GM18520 (cell line): ENCODE measurements around the gene MLIP.
"Not testable (repeated sequence)": the region's sequence is repeated elsewhere in the genome, so short reads cannot be mapped to it uniquely, and the experiment has no call there.

Experiments
- ATAC-seq: cut with Tn5 transposase; IDR thresholded peaks from one replicate; pipeline ENCODE4 v1.9.1; 2021; ENCODE audit not compliant: unreplicated experiment

Gene MLIP

DNA sequence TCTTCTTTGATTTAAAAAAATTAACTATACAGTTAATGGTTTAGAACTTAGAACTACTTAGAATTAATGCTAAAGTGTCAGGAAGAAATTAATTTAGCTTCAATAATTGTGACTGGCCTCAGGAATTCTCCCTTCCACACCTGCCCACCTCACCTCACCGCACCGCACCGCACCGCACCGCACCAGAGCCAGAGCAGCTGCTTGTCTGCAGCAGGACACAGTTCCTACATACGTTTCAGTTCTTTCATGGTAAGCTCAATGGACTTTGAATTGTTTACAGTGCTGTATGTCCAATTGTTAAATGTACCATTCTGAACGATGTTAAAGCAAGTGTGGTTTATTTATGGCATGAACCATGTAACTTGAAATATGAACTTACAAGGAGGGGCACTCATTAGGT is 98.7 kb downstream of the MLIP start:
- not testable (repeated sequence) for ATAC-seq

DNA sequence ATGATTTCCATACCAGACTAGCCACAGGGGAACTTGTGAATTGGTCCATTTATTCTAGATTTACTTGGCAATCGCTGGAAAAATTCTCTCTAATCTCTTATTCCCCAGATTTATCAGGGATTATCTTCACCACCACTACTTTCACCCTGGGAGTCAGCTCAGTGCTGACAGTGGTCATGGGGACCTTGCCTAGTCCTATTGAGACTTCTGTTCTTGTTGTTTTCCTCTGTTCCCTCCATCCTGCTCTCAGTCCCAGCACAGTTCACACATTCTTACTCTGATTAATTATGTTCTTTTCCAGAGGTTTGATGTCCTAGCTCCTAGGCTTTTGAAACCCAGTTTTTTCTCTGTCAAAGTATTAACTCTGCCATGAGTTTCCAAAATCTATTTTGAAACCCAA is 103.0 kb downstream of the MLIP start:
- ATAC-seq: no peak

DNA sequence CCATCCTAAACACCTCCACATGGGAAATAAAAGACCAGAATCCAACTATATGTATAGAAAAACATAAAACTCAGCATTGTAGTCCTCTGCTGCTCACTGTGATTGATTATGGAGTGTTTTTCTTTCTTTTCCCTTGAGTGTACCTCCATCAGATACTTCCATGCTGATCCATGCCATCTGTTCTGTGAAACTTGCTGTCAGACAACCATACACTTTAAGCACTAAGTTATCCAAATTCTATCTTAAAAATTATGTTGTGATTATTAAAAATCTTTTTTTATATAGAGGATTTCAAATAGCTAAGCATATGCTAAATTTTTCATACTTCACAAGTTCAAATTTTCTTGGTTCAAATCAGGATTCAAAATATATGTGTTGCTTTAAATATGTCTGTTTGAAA is 105.1 kb downstream of the MLIP start:
- ATAC-seq: no peak

DNA sequence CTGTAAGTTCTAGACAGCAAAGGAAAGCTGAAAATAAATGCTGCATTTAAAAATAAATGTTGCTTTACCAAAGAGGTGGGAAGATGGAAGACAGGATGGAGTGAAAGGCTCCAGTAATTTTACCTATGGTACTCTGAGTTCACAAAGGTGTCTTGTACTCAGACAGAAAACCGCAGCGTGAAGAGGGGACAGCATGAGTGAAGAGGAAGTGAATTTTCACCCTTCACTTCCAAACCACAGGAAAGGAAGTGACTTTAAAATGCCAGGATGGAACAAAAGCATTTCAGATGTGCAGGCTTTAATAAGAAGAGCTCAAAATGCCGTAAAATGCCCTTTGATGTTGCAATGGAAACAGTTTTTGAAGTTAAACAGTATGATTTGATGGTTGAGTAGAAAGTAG is 105.8 kb downstream of the MLIP start:
- ATAC-seq: no peak

DNA sequence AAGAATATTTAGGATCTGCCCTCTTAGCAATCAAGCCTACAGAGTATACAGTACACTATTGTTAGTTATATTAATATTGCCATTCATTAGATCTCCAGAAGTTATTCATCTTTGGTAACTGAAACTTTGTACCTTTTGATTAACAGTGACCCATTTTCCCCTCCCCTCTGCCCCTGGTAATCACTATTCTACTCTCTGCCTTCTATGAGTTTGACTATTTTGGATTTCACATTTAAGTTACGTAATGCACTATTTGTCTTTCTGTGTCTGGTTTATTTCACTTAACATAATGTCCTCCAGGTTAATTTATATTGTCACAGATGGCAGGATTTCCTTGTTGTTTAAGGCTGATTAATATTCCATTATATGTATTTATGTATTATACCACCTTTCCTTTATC is 111.0 kb downstream of the MLIP start:
- ATAC-seq: no peak

DNA sequence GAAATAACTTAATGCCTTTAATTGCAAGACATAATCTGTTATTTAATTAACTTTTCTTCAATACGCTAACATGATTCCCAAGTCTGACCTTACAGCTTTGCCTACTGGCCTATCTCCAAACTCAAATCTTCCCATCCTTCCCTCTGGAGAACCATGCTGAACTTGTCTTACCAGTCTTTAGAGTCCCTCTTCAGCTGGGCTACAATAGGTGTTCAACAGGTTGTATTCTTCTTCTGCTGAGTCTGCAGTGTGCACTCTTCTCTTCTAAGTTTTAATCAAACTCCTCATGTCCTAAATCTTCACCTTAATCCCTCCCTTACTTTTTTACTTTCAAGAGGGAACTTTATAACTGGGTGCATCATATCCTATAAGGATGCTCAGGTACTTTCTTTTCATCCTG is 121.5 kb downstream of the MLIP start:
- ATAC-seq: no peak

DNA sequence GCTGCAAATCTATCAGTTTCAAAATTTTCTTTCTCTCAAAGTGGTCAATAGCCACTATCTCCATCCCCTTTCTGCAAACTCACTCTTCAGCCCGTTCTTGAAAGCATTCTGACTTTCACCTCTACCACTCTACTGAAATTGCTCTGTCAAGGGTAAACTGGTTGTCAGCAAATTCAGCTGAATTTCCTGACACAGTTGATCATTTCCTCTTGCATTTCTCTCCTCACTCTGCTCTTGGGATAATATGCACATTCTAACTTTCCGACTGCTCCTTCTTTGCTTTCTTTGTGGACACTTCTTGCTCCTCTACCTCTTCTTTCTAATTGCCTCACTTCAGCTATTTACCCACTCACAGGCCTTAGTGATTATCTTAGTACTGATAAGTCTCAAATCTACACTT is 123.3 kb downstream of the MLIP start:
- no peak for ATAC-seq

DNA sequence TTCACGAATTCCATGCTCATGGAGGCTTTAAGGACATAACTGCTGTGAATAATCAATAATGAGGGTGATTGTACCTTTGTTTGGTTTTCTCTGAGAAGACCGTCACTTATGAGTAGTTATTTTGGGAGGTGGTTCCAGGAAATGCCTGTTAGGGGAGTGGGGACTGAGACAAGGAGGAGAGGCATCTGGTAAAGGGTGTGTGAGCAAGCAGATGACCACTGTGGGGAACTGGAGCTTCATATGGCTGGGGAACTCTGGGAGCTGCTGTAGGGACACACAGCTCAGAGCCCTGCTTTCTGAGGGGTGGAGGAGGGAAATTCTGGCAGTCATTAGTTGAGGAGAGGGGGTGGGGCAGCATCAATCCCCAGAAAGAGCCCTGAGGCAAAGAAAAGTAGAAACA is 125.7 kb downstream of the MLIP start:
- no peak for ATAC-seq

DNA sequence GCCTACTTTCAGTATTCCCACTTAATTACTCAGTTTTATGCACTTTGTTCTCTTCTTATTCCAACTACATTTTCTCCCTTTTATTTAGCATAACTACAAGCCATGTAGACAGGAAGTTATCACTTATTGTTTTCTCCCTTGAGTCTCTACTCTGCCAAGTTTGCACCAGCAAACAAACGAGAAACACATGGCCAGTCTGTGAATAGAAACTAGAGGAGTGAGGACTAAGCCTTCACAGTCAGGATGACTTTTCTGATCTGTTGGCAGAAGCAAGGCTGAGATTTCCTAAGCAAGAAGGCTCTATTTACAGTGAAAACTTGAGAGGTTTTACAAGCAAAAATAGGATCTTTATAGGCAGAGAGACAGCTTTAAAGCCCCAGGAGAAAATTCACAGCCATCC is 127.2 kb downstream of the MLIP start:
- no peak for ATAC-seq

DNA sequence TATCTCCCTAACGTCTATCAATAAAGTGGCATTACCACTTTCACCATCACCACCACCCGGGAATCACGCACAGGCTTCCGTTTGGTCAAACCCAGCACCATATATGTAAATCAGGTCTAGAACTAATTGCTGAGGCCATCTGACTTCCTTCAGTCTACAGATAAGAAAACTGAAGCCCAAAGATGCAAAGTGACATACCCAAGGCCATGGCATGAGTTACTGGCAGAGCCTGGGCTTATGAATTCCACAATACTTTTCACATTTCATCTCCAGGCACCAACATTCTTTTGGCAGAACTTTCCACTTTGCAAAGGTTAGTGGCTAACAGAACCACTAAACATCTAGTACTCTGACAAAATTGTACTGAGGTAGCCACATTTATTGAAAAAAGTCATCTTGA is 132.5 kb downstream of the MLIP start:
- no peak for ATAC-seq

DNA sequence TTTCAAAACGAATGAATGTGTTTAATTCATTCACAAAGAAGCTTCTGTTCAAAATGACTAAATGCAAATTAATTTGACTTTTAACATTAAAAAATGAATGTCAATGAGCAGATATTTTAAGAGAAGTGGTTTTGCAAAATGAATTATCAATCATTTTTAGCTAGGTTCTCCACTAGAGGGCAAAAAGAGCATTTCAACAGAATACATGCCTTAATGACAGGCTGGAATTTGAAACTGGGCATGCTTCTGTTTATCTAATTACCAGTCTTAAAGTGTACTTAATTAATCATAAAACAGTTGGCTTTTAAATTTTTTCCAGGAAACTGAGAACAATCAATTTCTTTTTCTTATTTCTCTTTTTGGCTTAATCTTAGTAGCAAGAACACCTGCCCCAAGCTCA is 133.2 kb downstream of the MLIP start:
- no peak for ATAC-seq

DNA sequence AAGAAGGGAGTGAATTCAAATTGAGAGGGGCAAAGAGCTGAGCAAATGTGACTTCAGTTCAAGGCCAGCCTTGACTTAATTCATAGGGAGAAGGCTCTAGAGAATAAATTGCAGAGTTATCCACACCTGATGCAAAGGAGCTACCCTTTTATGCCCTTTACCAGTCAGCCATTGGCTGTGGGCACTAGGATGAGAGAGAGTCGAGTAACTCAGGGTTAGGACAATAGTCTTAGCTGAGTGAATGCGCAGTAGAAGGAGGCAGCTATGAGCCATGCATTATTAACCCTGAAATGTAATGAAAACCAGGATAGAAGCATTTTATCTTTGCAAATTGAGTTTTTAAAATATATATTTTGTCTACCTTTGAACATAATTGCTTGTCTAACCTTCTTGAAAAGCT is 134.0 kb downstream of the MLIP start:
- ATAC-seq: no peak

DNA sequence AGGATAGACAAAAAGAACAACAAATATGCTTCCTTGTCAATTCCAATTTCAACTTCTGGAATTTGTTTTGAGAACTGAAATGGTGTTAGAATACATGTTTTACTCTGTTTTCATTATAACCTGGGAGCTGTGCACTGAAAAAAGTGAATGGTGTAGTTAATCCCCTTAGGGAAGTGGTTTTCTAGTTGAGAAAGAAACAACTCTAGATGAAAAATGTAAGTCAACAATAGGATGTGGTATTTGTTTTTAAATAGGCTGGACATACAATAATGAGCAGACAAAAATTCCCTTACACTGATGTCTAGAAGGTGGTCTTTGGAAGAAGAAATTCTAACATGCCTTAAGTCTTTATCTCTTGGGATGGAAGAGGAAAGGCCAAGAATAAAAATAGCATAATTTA is 137.1 kb downstream of the MLIP start:
- no peak for ATAC-seq

DNA sequence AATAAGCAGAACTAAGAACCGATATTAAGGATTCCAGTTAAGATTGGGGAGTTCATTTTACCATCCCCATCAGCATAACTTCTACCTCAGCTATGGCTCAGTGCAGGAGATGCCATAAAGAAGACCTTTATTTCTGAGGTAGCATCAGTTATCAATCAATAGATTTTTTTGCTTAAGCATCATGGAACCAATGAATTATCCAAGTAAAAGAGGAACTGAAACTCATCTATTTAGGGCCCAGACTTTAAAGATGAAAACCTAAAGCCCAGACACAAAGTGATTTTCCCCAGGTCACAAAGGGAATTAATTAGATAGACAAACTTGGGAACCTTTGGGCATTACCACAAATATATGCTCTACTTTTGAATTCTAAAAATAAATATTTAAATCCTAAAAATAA is 137.8 kb downstream of the MLIP start:
- ATAC-seq: no peak

DNA sequence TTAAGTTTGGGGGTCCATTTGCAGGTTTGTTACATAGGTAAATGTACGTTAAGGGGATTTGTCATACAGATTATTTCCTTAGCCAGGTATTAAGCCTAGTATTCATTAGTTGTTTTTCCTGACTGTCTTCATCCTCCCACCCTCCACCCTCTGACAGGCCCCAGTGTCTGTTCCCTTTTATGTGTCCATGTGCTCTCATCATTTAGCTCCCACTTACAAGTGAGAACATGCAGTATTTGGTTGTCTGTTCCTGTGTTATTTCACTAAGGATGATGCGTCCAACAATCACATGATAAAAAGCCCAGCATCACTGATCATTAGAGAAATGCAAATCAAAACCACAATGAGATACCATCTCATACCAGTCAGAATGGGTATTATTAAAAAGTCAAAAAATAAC is 138.6 kb downstream of the MLIP start:
- not testable (repeated sequence) for ATAC-seq

DNA sequence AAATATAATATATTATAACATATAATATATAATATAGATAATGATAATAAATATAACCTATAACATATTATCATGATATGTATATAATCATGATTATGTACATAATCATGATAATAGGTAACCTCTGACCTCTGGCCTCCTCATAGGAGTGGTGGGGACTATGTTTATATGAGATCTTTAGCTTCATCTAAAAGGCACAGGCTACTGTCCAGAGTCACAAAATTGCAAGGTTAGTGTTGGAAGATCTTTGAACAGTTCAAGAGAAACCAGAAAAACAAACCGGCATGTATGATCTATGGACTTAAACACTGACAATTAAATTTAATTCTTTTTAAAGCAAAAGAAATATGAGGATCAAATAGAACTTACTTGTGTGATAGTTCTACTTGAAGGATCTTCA is 141.3 kb downstream of the MLIP start:
- no peak for ATAC-seq

DNA sequence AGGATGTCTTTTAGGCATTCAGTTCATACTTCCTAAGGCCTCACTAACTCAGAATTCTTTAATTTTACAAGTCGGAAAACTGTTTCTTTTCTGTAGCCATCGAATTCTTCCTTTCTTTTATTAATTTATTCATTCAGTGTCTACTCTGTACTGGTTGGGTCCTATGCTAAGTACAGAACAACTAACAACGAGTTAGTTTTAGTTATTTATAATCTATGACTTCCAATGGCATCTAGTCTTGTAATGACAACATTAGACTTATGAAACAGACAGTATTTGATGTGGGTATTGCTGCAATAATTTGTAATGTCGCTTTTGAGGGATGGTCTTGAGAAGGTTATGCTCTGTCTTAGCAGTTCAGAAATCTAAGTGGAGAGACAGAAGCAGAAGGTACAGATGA is 141.7 kb downstream of the MLIP start:
- no peak for ATAC-seq

DNA sequence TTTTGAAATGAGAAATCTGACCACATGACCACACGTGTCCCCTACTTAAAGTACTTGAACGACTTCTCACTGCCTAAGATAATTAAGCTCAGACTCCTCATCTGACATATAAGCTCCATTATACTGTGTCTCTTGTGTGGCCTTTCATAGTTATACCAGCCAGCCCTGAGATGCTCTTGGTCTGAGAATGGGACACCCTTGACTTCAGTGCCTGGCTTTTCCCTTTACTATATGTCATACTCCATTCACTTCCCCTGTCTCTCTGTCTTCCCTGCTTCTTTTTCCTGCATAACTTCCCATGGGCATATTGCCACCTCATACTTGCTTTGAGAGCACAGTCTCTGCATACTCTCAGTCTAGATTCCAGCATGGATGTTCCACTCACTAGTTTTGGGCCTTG is 143.6 kb downstream of the MLIP start:
- no peak for ATAC-seq

DNA sequence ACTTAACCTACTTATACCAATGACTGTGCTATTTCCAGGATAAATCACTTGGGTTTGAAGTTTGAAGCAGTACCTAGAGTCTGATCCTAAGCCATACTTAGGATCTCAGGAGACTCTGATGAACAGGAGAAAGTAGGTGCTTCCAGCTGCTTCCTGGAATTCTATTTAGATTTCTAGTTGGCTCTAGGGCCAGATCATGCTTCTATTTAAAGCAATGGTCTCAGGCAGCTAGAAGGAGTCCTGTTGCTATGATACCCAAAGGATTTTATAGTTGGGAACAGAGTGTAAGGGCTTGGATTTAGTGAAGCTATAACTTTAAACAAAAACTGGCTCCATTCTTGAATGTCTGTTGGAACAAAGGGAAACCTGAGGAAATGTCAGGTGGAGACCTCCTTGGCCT is 144.6 kb downstream of the MLIP start:
- no peak for ATAC-seq

DNA sequence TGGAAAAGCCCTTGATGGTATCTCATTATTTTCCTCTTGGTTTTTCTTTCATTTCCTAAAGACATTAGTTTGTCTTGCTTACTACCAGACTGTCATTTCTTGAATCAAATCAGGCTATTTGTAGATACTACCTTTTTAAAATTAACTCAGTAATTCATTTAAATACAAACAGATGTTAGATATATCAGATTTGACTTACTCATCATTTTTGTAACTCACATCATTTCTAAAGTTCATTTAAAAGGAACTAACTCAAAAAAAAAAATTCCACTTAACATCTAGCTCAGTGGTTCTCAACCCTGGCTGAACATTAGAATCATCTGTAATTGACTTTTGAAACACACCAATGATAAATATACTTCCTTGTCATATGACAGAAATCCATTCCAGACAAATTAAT is 148.8 kb downstream of the MLIP start:
- ATAC-seq: no peak

DNA sequence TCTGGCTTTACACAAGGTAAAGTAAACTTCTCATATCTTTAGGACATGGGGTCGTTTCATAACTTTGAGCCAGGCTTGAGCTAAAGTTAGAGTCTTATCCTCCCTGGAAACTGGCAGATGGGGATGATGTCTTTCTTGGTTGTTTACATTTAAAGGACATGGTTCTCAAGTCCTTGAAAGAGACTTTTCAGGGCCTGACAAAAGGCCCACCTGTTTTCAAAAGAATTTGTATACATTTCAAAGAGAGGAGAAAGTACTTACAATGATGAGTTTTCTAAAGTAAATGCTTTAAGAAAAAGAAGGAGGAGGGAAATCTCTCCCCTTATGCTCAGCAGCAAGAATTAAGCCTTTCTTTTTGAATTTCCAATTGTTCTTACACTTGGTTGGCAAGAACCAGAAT is 151.3 kb downstream of the MLIP start:
- no peak for ATAC-seq

DNA sequence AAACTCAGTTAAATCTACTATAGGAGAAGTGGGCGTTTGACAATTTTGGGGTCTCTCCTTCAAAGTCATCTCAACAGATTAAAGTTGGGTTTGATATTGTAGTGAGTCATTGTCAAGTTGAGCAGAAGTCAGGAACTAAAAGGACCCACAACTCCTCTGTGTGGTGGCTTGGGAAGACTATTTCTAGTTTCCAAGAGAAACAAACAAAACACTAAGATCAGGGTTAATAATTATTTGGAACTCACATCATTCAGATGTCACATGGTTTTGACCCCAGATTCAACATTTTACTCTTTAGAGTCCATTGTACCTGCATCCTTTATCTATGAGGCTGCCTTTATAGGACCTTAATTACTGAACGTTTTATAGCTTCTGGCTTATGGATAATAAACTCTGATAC is 151.7 kb downstream of the MLIP start:
- no peak for ATAC-seq

DNA sequence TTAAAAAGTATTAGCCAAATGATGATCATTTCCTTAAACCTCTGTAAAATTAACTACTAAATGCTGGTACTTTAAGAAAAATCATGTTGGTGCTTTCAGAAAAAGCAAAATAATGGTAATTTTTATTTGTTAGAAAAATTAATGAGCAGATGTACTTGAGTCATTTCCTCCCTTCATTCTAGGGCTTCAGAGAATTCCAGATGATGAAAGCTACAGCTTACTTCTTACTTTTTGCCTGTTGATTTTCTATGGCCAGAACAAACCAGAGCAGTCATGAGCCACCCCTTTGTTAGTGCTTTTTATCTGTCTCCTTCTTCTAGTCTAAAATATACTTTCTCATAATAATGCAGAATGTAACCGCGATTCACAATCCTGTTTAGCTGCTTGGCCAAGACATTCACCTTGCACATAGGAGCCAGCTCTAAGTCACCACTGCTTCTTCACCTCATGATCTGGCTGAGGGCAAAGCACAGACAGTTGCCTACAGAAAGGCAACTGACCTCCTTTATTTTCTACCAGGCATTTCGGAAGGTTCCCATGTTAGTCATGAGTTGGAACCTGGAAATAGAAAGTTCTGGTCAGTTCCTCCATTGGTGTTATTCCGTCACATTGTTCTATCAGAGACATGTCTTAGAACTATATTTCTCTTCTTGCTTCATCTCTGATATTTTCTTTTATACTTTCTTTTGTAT is 153.5 kb downstream of the MLIP start:
- ATAC-seq: no peak
